HG03095 (cell line): ENCODE data around the gene ZNF69.
"Not testable (repeated sequence)": the region's sequence is repeated elsewhere in the genome, so short reads cannot be mapped to it uniquely, and the experiment has no call there.

Experiments used
- ATAC-seq: cut with Tn5 transposase; IDR thresholded peaks from one replicate; pipeline ENCODE4 v1.9.1; 2021; ENCODE audit warnings: moderate library complexity; ENCODE audit not compliant: unreplicated experiment

Gene ZNF69

DNA sequence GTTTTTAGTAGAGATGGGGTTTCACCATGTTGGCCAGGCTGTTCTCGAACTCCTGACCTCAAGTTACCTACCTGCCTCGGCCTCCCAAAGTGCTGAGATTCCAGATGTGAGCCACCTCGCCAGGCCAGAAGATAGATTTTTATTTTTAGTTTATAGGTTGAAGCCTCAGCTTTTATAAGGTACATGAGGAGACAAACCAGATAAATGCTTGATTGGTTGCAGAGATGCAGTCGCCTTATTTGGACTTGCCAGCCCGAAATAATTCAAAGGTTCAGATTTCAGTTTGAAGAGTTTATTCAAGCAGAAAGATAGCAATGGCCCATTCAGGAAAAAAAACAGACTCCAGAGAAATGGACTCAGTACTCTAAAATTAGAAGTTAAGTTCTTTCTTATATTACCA is 3.1 kb downstream of the ZNF69 start:
- no peak for ATAC-seq

- ATAC-seq = no peak
Observed at GRCh38 chr19:11894851-11895250, 7.3 kb downstream of the ZNF69 start.

DNA sequence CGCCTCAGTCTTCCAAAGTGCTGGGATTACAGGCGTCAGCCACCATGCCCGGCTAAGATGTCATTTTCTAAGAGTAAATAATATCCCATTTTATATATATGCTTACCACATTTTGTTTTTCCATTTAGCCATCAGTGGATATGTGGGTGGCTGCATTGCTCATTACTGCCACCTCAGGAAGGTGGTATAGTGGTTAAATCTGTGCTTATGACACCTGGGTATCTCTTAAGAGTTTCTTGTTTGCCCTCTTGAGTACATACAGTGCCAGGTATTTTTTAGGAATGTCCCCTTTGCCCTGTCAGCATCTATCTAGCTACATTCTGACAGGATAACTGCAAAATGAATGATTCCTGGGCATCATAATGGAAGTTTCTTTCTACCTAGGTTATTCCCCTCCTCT is 14.6 kb downstream of the ZNF69 start:
- ATAC-seq = no peak

DNA sequence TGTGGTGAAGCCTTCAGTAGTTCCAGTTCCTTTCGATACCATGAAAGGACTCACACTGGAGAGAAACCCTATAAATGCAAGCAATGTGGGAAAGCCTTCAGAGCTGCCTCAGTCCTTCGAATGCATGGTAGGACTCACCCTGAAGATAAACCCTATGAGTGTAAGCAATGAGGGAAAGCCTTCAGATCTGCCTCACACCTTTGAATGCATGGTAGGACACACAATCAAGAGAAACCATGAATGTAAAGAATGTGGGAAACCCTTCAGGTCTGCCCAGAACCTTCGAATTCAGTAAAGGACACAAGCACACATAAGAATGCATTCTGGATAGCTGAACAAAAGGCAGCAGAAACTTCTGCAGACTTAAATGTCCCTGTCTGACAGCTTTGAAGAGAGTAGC is 18.3 kb downstream of the ZNF69 start:
- no peak for ATAC-seq

GRCh38 chr19:11911937-11912336 is 24.4 kb downstream of the ZNF69 start:
- ATAC-seq = not testable (repeated sequence)

DNA sequence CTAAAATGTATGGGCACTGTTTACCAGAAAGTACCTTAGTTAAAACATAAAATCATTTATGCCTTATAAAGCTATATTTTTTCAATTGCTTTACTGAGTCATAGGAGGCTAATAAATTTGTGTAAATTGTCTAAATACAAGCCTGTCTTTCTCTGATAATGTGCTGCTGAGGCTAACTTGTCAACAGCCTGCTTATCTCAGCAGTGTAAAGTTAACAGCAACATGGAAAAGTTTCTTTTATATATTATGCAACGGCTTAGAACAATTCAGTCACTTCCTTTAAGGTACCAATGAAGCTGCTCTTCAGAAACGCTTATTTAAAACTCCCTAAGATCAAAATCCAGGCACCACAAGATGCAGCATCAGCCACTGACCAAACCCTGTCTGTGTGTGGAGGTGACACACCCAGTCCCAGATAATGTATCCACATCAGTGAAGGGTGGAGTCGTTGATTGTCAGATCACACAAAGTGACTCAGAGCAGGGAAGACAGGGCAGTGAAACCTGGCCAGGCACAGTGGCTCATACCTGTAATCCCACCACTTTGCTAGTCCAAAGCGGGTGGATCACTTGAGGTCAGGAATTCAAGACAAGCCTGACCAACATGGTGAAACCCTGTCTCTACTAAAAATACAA is 27.0 kb downstream of the ZNF69 start:
- not testable (repeated sequence) for ATAC-seq

GRCh38 chr19:11921852-11922495 is 34.4 kb downstream of the ZNF69 start:
- no peak for ATAC-seq

DNA sequence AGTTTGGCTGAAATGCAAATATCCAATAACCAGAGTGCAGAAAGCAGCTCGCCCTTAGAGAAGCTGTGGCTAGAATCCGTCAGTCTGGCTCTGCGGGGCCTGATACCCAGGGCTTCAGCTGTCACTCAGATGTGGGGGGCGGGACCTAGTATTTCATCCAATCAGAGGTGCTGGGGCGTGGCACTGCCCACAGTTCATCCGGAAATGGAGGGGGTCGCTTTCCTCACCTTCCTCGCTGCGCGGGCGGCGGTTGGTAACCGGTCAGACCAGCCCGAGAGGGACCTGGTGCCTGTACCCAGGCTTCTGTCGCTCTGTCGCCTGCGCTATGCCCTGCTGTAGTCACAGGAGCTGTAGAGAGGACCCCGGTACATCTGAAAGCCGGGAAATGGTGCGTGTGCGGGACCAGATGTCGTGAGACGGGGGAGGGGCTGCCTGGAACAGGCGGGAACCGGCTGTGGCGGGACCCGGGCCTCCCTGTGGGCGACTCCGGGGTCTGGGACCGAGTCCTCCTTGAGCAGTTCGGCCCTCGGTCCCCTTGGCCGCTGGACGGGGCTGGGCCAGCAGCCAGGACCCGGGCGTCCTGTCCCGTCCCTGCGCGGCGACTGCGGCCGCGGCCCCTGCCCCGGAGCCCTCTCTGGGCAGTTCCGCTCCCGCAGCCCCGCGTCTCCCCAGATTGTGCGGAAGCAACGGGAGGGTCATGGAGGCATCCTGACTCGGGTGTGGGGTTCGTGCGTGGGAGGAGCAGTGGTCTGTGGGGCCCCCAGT is 37.5 kb downstream of the ZNF69 start, which contains the start of gene ZNF700:
Gene ZNF700 (plus strand): TSS at position 222 of the 765 bp plus-strand sequence. CDS start 104 bp downstream, at position 326.
- peak; percentile 76 for ATAC-seq

DNA sequence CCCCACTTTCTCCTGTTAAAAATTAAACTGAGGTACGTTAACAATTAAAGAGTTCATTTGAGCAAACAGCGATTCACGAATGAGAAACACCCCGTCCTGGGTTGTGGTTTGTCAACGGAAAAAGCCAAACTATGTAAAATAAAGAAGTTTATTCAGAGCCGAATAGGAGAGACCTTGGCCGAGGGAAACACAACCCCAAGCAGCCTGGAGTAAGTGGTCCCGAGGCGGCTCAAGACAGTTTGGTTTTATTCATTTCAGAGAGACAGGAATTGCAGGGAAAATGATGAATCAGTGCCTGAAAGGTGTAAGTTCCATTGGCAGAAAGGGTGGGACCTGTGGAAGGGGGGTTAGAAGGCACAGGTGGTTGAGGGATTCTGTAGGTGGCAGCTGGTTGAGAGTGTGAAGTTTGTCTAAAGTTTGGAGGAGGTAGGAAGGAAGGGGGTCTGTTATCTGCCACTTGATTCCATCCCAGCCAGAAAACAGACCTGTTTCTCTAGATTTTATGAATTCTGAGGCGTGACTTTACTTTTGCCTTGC is 38.1 kb downstream of the ZNF69 start:
- ATAC-seq = not testable (repeated sequence)

DNA sequence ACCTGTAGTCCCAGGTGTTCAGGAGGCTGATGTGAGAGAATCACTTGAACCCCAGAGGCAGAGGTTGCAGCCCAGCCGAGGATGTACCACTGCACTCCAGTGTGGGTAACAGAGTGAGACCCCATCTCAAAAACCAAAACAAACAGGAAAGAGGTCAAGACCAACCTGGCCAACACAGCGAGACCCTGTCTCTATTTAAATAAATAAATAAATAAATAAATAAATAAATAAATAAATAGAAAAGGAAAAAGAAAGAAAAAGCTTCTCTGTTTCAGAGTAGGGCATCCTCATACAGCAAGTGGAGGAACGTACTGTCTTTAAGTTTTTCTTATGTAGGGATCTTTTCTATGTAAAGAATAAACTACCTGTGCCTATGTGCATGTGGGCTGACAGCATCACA is 39.6 kb downstream of the ZNF69 start:
- no peak for ATAC-seq

DNA sequence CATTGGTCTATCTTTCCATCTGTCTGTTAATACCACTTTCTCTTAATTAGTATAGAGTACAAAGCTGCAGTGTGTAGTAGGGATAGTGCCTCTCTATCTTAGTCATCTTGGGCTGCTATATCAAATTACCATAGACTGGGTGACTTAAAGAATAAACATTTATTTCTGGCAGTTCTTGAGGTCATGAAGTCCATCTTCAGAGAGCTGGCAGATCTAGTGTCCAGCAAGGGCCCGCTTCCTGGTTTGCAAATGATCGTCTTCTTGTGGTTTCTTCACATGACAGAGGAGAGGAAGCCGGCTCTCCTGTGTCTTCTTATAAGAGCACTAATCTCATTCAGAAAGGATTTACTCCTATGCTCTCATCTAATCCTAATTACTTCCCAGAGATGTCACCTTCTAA is 43.5 kb downstream of the ZNF69 start:
- no peak for ATAC-seq

DNA sequence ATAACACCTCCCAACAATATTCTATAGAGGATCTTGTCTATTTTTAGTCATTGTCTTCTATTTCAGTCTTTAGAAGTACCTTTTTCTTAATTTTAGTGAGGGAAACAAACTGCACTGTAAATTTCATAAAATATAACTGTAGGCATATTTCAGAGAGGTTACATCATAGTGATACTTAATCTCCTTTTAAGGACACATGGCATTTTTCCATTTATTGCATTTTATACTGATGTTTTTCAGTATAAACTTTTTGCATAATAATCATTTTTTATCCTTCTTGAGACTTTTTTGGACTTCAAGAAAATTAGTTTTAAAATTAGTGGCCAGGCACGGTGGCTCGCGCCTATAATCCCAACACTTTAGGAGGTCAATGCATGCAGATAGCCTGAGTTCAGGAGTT is 43.9 kb downstream of the ZNF69 start:
- ATAC-seq = no peak

DNA sequence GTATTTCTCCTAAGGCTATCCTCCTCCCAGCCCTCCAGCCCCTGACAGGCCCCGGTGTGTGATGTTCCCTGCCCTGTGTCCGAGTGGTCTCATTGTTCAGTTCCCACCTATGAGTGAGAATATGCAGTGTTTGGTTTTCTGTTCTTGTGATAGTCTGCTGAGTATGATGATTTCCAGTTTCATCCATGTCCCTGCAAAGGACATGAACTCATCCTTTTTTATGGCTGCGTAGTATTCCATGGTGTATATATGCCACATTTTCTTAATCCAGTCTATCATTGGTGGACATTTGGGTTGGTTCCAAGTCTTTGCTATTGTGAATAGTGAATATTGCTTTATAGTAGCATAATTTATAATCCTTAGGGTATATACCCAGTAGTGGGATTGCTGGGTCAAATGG is 48.2 kb downstream of the ZNF69 start:
- ATAC-seq = not testable (repeated sequence)

DNA sequence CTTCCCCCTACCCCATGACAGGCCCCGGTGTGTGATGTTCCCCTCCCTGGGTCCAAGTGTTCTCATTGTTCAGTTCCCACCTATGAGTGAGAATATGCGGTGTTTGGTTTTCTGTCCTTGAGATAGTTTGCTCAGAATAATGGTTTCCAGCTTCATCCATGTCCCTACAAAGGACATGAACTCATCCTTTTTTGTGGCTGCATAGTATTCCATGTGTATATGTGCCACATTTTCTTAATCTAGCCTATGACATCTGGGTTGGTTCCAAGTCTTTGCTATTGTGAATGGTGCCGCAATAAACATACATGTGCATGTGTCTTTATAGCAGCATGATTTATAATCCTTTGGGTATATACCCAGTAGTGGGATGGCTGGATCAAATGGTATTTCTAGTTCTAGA is 50.8 kb downstream of the ZNF69 start:
- ATAC-seq = not testable (repeated sequence)

GRCh38 chr19:11941361-11941887 is 53.8 kb downstream of the ZNF69 start:
- ATAC-seq = not testable (repeated sequence)

DNA sequence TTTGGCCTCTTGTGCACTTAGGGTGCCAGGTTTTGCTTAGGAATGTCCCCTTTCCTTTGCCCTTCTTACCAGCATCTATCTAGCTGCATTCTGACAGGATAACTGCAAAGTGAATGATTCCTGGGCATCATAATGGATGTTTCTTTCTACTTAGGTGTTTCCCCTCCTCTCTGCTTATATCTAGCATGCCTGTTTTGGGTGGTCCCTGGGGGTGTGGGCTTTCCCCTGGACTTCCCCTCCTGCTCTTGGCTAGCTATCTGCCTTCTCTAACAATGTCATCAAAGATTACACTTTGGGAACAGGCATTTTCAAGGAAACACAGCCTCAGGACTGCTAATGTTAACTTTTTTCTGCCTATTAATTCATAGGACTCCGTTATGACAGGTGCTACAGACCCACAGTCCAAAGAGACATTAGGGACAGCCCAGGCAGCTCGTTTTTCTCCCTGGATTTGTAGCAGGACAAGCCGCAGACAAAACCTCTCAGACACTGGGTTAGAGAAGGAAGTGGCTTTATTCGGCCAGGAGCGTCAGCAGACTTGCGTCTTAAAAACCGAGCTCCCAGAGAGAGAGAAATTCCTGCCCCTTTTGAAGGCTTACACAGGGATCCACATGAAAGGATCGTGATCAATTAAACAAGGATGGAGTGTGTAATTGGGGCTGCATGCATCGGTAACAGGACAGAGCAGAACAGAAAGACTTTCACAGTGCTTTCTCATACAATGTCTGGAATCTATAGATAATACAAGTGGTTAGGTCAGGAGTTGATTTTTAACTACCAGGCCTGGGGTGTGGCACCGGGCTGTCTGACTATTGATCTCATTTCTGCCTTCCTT is 54.6 kb downstream of the ZNF69 start:
- ATAC-seq = no peak

- ATAC-seq = no peak
Observed at GRCh38 chr19:11942843-11943108, 55.2 kb downstream of the ZNF69 start.

- no peak for ATAC-seq
Observed at GRCh38 chr19:11944656-11945055, 57.1 kb downstream of the ZNF69 start.

DNA sequence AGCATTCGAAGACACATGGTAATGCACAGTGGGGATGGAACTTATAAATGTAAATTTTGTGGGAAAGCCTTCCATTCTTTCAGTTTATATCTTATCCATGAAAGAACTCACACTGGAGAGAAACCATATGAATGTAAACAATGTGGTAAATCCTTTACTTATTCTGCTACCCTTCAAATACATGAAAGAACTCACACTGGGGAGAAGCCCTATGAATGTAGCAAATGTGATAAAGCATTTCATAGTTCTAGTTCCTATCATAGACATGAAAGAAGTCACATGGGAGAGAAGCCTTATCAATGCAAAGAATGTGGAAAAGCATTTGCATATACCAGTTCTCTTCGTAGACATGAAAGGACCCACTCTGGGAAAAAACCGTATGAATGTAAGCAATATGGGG is 61.1 kb downstream of the ZNF69 start:
- ATAC-seq = no peak

DNA sequence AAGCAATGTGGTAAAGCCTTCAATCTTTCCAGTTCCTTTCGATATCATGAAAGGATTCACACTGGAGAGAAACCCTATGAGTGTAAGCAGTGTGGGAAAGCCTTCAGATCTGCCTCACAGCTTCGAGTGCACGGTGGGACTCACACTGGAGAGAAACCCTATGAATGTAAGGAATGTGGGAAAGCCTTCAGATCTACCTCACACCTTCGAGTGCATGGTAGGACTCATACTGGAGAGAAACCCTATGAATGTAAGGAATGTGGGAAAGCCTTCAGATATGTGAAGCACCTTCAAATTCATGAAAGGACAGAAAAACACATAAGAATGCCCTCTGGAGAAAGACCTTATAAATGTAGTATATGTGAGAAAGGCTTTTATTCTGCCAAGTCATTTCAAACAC is 61.6 kb downstream of the ZNF69 start:
- no peak for ATAC-seq

GRCh38 chr19:11949614-11950080 is 62.1 kb downstream of the ZNF69 start:
- not testable (repeated sequence) for ATAC-seq
